HepG2 (cell line): ENCODE measurements around the gene SCAND1. TPM values are rescaled to one million over a fixed set of nuclear protein-coding genes. Genes with fewer than 3 reads are reported as not detected.

Source experiments
- CBX1 ChIP-seq: IDR thresholded peaks from one replicate; pipeline ENCODE4 v1.6.1; 2016; ENCODE audit warnings: antibody characterized with exemption, low read depth
- MED1 ChIP-seq: sonication (generic); formaldehyde crosslinking; IDR thresholded peaks from 2 replicates; pipeline ENCODE4 v1.4.0; 2020; ENCODE audit warnings: missing genetic modification reagents
- NFE2L2 ChIP-seq: fragments of 150-350 bp; IDR thresholded peaks from 2 replicates; pipeline ENCODE4 v1.6.1; 2014; ENCODE audit warnings: low read length
- POGZ ChIP-seq: sonication (generic); formaldehyde crosslinking; IDR thresholded peaks from 2 replicates; pipeline ENCODE4 v1.4.0; 2020; ENCODE audit warnings: mild to moderate bottlenecking, missing genetic modification reagents
- POLR2G ChIP-seq: fragments of 200-400 bp; formaldehyde crosslinking; IDR thresholded peaks from 2 replicates; pipeline ENCODE4 v1.6.1; 2018; ENCODE audit warnings: mild to moderate bottlenecking, low read depth, low read length, moderate library complexity
- RORA ChIP-seq: sonication (generic); formaldehyde crosslinking; IDR thresholded peaks from 2 replicates; pipeline ENCODE4 v1.5.0; 2020; ENCODE audit warnings: mild to moderate bottlenecking, missing genetic modification reagents, moderate library complexity
- SRF ChIP-seq: IDR thresholded peaks from 2 replicates; pipeline ENCODE4 v1.6.1; 2011; ENCODE audit warnings: mild to moderate bottlenecking, low read depth, low read length, moderate library complexity
- YEATS2 ChIP-seq: sonication (generic); formaldehyde crosslinking; IDR thresholded peaks from 2 replicates; pipeline ENCODE4 v1.4.0; 2020; ENCODE audit warnings: missing genetic modification reagents, borderline replicate concordance
- ZNF18 ChIP-seq: sonication (generic); formaldehyde crosslinking; IDR thresholded peaks from 2 replicates; pipeline ENCODE4 v1.8.0; 2022; ENCODE audit warnings: mild to moderate bottlenecking, missing genetic modification reagents; ENCODE audit not compliant: insufficient replicate concordance
- ZNF282 ChIP-seq: fragments of 450-650 bp; IDR thresholded peaks from 2 replicates; pipeline ENCODE4 v1.6.1; 2018; ENCODE audit not compliant: partially characterized antibody
- ZNF713 ChIP-seq: sonication (generic); formaldehyde crosslinking; IDR thresholded peaks from 2 replicates; pipeline ENCODE4 v1.4.0; 2020; ENCODE audit warnings: mild to moderate bottlenecking, missing genetic modification reagents
- ZNF782 ChIP-seq: sonication (generic); formaldehyde crosslinking; IDR thresholded peaks from 2 replicates; pipeline ENCODE4 v1.4.0; 2020; ENCODE audit warnings: missing genetic modification reagents, mild to moderate bottlenecking, borderline replicate concordance
- polyA plus RNA-seq, 8 experiments: library from polyadenylated mRNA; depleted of rRNA in 3 of 8; stranded (reverse) in 7 of 8; unstranded in 1 of 8; fragments of >200 nt; fragmentation: Illumina TruSeq in 4 of 8; extraction: Trizol in 4 of 8; gene quantifications; 2 replicates each; pipeline versions ENCODE4 v1.2.1 to v1.2.3, GENCODE V29; 2011 to 2016; ENCODE audit warnings: low read depth in 4 of 8, missing spikeins in 1 of 8, mixed read lengths in 1 of 8; ENCODE audit not compliant: insufficient read depth in 1 of 8
- total RNA-seq, 5 experiments: library from RNA; depleted of rRNA; stranded (reverse); fragments of >200 nt; fragmentation: Illumina TruSeq; extraction: Trizol; gene quantifications; 2 replicates each; pipeline ENCODE4 v1.2.3, GENCODE V29; 2016; ENCODE audit warnings: low read depth in 1 of 5
- TF ChIP-seq, protein P1 (sequence below): sonication (generic); formaldehyde crosslinking; IDR thresholded peaks from 2 replicates; pipeline ENCODE4 v1.4.0; 2020; ENCODE audit warnings: missing genetic modification reagents
- TF ChIP-seq, protein P2 (sequence below): sonication (generic); formaldehyde crosslinking; conservative IDR thresholded peaks from 2 replicates; pipeline ENCODE4 v1.4.0; 2020; ENCODE audit warnings: mild to moderate bottlenecking, missing genetic modification reagents, moderate library complexity
- TF ChIP-seq, protein P3 (sequence below): sonication (generic); formaldehyde crosslinking; IDR thresholded peaks from 2 replicates; pipeline ENCODE4 v1.4.0; 2020; ENCODE audit warnings: missing genetic modification reagents

The SCAND1 gene
- total and polyA plus RNA-seq, 2 of the 13 experiments (the other 11 are each of a cell fraction or from before 2014, with no cell fraction given), result 19.3 to 109 TPM

- TF ChIP-seq, protein P1, sequence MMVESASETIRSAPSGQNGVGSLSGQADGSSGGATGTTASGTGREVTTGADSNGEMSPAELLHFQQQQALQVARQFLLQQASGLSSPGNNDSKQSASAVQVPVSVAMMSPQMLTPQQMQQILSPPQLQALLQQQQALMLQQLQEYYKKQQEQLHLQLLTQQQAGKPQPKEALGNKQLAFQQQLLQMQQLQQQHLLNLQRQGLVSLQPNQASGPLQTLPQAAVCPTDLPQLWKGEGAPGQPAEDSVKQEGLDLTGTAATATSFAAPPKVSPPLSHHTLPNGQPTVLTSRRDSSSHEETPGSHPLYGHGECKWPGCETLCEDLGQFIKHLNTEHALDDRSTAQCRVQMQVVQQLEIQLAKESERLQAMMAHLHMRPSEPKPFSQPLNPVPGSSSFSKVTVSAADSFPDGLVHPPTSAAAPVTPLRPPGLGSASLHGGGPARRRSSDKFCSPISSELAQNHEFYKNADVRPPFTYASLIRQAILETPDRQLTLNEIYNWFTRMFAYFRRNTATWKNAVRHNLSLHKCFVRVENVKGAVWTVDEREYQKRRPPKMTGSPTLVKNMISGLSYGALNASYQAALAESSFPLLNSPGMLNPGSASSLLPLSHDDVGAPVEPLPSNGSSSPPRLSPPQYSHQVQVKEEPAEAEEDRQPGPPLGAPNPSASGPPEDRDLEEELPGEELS (CRISPR knock-in tag), result peak; percentile 76
- no peak for TF ChIP-seq ZNF713 (CRISPR knock-in tag)
- peak; percentile 99 for TF ChIP-seq POGZ (CRISPR knock-in tag)
- TF ChIP-seq CBX1, result peak; percentile 100
- TF ChIP-seq ZNF782 (CRISPR knock-in tag), result no peak; the same call in none of the 2 replicates
- peak; percentile 68; the same call in 1 of the 2 replicates for TF ChIP-seq SRF
- TF ChIP-seq NFE2L2, result 0 out of 2 replicates have a peak, but pooled peaks have one; percentile 8
- TF ChIP-seq YEATS2, result peak; percentile 98
- peak; percentile 93 for TF ChIP-seq MED1 (CRISPR knock-in tag)
- TF ChIP-seq, protein P2, sequence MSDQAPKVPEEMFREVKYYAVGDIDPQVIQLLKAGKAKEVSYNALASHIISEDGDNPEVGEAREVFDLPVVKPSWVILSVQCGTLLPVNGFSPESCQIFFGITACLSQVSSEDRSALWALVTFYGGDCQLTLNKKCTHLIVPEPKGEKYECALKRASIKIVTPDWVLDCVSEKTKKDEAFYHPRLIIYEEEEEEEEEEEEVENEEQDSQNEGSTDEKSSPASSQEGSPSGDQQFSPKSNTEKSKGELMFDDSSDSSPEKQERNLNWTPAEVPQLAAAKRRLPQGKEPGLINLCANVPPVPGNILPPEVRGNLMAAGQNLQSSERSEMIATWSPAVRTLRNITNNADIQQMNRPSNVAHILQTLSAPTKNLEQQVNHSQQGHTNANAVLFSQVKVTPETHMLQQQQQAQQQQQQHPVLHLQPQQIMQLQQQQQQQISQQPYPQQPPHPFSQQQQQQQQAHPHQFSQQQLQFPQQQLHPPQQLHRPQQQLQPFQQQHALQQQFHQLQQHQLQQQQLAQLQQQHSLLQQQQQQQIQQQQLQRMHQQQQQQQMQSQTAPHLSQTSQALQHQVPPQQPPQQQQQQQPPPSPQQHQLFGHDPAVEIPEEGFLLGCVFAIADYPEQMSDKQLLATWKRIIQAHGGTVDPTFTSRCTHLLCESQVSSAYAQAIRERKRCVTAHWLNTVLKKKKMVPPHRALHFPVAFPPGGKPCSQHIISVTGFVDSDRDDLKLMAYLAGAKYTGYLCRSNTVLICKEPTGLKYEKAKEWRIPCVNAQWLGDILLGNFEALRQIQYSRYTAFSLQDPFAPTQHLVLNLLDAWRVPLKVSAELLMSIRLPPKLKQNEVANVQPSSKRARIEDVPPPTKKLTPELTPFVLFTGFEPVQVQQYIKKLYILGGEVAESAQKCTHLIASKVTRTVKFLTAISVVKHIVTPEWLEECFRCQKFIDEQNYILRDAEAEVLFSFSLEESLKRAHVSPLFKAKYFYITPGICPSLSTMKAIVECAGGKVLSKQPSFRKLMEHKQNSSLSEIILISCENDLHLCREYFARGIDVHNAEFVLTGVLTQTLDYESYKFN (CRISPR knock-in tag), result peak; percentile 78
- TF ChIP-seq ZNF282, result no peak
- peak; percentile 98 for TF ChIP-seq POLR2G
- TF ChIP-seq RORA (CRISPR knock-in tag), result no peak; the same call in 1 of the 2 replicates
- TF ChIP-seq ZNF18 (CRISPR knock-in tag), result peak; percentile 91
- TF ChIP-seq, protein P3, sequence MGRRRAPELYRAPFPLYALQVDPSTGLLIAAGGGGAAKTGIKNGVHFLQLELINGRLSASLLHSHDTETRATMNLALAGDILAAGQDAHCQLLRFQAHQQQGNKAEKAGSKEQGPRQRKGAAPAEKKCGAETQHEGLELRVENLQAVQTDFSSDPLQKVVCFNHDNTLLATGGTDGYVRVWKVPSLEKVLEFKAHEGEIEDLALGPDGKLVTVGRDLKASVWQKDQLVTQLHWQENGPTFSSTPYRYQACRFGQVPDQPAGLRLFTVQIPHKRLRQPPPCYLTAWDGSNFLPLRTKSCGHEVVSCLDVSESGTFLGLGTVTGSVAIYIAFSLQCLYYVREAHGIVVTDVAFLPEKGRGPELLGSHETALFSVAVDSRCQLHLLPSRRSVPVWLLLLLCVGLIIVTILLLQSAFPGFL, result peak; percentile 72; the same call in 1 of the 2 replicates
These were observed at the start of gene SCAND1 (continued) for GRCh38 chr20:35954200-35954906.
